DOHH2 (cell line): ENCODE measurements around the gene GRPEL2.

Experiments
- EZH2phosphoT487 ChIP-seq: fragments of 200-600 bp; sonication (generic); IDR thresholded peaks from 2 replicates; pipeline ENCODE4 v1.6.1; 2017; ENCODE audit warnings: borderline replicate concordance, mild to moderate bottlenecking, antibody characterized with exemption, low read length, moderate library complexity, mixed read lengths
- TF ChIP-seq, protein P1 (sequence below): fragments of 200-600 bp; sonication (generic); IDR thresholded peaks from one replicate; pipeline ENCODE4 v1.5.1; 2014; ENCODE audit warnings: antibody characterized with exemption, mild to moderate bottlenecking, low read depth, low read length; ENCODE audit not compliant: poor library complexity, severe bottlenecking

DNA sequence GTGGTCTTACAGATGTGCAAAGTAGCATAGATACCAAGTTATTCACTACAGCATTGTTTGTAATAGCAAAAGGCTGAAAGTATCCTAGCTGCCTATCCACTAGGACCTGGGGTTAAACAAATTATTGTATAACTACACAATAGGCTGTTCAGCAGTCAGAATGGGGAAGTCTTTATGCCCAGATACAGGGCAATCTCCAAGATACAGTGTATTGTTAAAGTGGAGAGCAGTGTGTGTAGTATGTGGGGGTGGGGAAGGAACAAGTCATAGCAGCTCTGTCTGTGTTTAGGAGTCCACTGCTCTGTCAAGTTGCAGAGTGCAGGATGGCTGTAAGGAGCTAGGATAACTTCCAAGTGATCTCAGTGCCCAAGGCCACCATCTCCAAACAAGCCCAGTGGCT, 18.1 kb downstream of the GRPEL2 start:
- TF ChIP-seq, protein P1, sequence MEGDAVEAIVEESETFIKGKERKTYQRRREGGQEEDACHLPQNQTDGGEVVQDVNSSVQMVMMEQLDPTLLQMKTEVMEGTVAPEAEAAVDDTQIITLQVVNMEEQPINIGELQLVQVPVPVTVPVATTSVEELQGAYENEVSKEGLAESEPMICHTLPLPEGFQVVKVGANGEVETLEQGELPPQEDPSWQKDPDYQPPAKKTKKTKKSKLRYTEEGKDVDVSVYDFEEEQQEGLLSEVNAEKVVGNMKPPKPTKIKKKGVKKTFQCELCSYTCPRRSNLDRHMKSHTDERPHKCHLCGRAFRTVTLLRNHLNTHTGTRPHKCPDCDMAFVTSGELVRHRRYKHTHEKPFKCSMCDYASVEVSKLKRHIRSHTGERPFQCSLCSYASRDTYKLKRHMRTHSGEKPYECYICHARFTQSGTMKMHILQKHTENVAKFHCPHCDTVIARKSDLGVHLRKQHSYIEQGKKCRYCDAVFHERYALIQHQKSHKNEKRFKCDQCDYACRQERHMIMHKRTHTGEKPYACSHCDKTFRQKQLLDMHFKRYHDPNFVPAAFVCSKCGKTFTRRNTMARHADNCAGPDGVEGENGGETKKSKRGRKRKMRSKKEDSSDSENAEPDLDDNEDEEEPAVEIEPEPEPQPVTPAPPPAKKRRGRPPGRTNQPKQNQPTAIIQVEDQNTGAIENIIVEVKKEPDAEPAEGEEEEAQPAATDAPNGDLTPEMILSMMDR, result no peak
- TF ChIP-seq EZH2phosphoT487, result no peak
